Stimulated activated CD8-positive, alpha-beta memory T cell treated with anti-CD3 and anti-CD28 coated beads, Interleukin-2, amount 100 ng/mL, for 1 hour (primary cell): ENCODE measurements around the gene MYO7B.

Experiments used
- DNase-seq, 2 donors: peaks; one replicate each; pipeline ENCODE4 v3.0.0-alpha.2; 2020; ENCODE audit warnings: low read depth in 2 of 2

The MYO7B gene

GRCh38 chr2:127661072-127661649 lies 125.7 kb downstream of the MYO7B start:
- no peak for DNase-seq

- no peak for DNase-seq
Observed at GRCh38 chr2:127661949-127662510, 126.5 kb downstream of the MYO7B start.

GRCh38 chr2:127662937-127663565 lies 127.6 kb downstream of the MYO7B start:
- no peak for DNase-seq

GRCh38 chr2:127663566-127664064 lies 128.1 kb downstream of the MYO7B start:
- DNase-seq = no peak

GRCh38 chr2:127664065-127664894 lies 128.8 kb downstream of the MYO7B start:
- DNase-seq = no peak

- DNase-seq = no peak
Observed at GRCh38 chr2:127664895-127665225, 129.4 kb downstream of the MYO7B start.

- no peak for DNase-seq
Observed at GRCh38 chr2:127665267-127665893, 129.9 kb downstream of the MYO7B start.

GRCh38 chr2:127669056-127669455 lies 133.6 kb downstream of the MYO7B start:
- no peak for DNase-seq

- no peak for DNase-seq
Observed at GRCh38 chr2:127670055-127670956, 134.8 kb downstream of the MYO7B start.

GRCh38 chr2:127670957-127671290 lies 135.4 kb downstream of the MYO7B start:
- no peak for DNase-seq

GRCh38 chr2:127671557-127672302 lies 136.2 kb downstream of the MYO7B start:
- DNase-seq = no peak

- no peak for DNase-seq
Observed at GRCh38 chr2:127672341-127673224, 137.1 kb downstream of the MYO7B start.

GRCh38 chr2:127673291-127674069 lies 138.0 kb downstream of the MYO7B start:
- no peak for DNase-seq

- no peak for DNase-seq
Observed at GRCh38 chr2:127674241-127675209, 139.0 kb downstream of the MYO7B start.

- no peak for DNase-seq
Observed at GRCh38 chr2:127675331-127676261, 140.1 kb downstream of the MYO7B start, which contains the start of gene LIMS2. TSS of gene LIMS2 (minus strand) at chr2:127675530. CDS start at chr2:127675024, 506 bp downstream.

GRCh38 chr2:127676906-127677305 lies 141.4 kb downstream of the MYO7B start:
- DNase-seq = no peak
